Neuronal stem cell (in vitro differentiated cells): ENCODE data around the gene CMSS1.

Source experiments
- DNase-seq: peaks from one replicate; pipeline ENCODE4 v3.0.0-alpha.2; 2013; ENCODE audit warnings: low spot score
- H2AFZ ChIP-seq: one replicate; pipeline ENCODE4 v1.6.1; 2013; ENCODE audit warnings: mild to moderate bottlenecking, low read length, inconsistent platforms
- H2AK5ac ChIP-seq: 2 replicates; pipeline ENCODE4 v1.6.1; 2013; ENCODE audit warnings: low read depth, mild to moderate bottlenecking, inconsistent platforms, low read length, moderate library complexity, mixed read lengths
- H2BK120ac ChIP-seq: 2 replicates; pipeline ENCODE4 v1.6.1; 2013; ENCODE audit warnings: low read depth, mild to moderate bottlenecking, inconsistent platforms, low read length, moderate library complexity, mixed read lengths
- H2BK12ac ChIP-seq: one replicate; pipeline ENCODE4 v1.6.1; 2013; ENCODE audit warnings: low read length, inconsistent platforms
- H2BK15ac ChIP-seq: 2 replicates; pipeline ENCODE4 v1.6.1; 2013; ENCODE audit warnings: mild to moderate bottlenecking, low read length, inconsistent platforms, mixed read lengths
- H2BK5ac ChIP-seq: one replicate; pipeline ENCODE4 v1.6.1; 2013; ENCODE audit warnings: inconsistent platforms, mild to moderate bottlenecking, low read length, moderate library complexity
- H3K14ac ChIP-seq: one replicate; pipeline ENCODE4 v1.6.1; 2013; ENCODE audit warnings: low read length, inconsistent platforms
- H3K18ac ChIP-seq: 2 replicates; pipeline ENCODE4 v1.6.1; 2013; ENCODE audit warnings: low read length, inconsistent platforms
- H3K23ac ChIP-seq: 2 replicates; pipeline ENCODE4 v1.6.1; 2013; ENCODE audit warnings: low read depth, mild to moderate bottlenecking, mixed read lengths, low read length, inconsistent platforms; ENCODE audit not compliant: poor library complexity
- H3K27ac ChIP-seq: replicated peaks from 3 replicates; pipeline ENCODE4 v1.5.1; 2013; ENCODE audit warnings: low read length, inconsistent platforms
- H3K27me3 ChIP-seq, 3 experiments: 2 replicates each; pipeline ENCODE4 v1.6.1; 2013; ENCODE audit warnings: low read length in 3 of 3, mild to moderate bottlenecking in 2 of 3, inconsistent platforms in 1 of 3, low read depth in 1 of 3, mixed read lengths in 1 of 3, moderate library complexity in 1 of 3; ENCODE audit not compliant: control insufficient read depth in 3 of 3, insufficient read depth in 3 of 3
- H3K36me3 ChIP-seq, 2 donors: replicated peaks in 1 of 2; 2 replicates each; pipeline ENCODE4 v1.6.1; 2013; ENCODE audit warnings: low read length in 2 of 2; ENCODE audit not compliant: control insufficient read depth in 2 of 2, insufficient read depth in 2 of 2
- H3K4ac ChIP-seq: 2 replicates; pipeline ENCODE4 v1.6.1; 2013; ENCODE audit warnings: inconsistent platforms, mild to moderate bottlenecking, low read length, moderate library complexity
- H3K4me1 ChIP-seq, 2 donors: 1 replicate in 1 of 2; 2 replicates in 1 of 2; pipeline ENCODE4 v1.6.1; 2013; ENCODE audit warnings: low read length in 2 of 2, low read depth in 1 of 2; ENCODE audit not compliant: control insufficient read depth in 2 of 2, insufficient read depth in 1 of 2
- H3K4me2 ChIP-seq: one replicate; pipeline ENCODE4 v1.6.1; 2013; ENCODE audit warnings: mild to moderate bottlenecking, low read length, inconsistent platforms; ENCODE audit not compliant: insufficient read depth, poor library complexity, severe bottlenecking
- H3K4me3 ChIP-seq, 2 donors: 2 replicates each; pipeline ENCODE4 v1.5.1; 2013; ENCODE audit warnings: low read length in 2 of 2, mild to moderate bottlenecking in 2 of 2, inconsistent platforms in 1 of 2, moderate library complexity in 1 of 2
- H3K79me1 ChIP-seq: one replicate; pipeline ENCODE4 v1.6.1; 2013; ENCODE audit warnings: low read depth, mild to moderate bottlenecking, inconsistent platforms, low read length, moderate library complexity
- H3K9ac ChIP-seq: one replicate; pipeline ENCODE4 v1.6.1; 2013; ENCODE audit warnings: mild to moderate bottlenecking, low read depth, low read length, inconsistent platforms; ENCODE audit not compliant: poor library complexity
- H3K9me3 ChIP-seq, 2 donors: replicated peaks in 1 of 2; 2 replicates each; pipeline versions ENCODE3 to v1.6.1; 2013; ENCODE audit warnings: low read length in 2 of 2, mild to moderate bottlenecking in 2 of 2, inconsistent platforms in 1 of 2, low read depth in 1 of 2, mixed read lengths in 1 of 2, moderate library complexity in 1 of 2; ENCODE audit not compliant: control insufficient read depth in 2 of 2, insufficient read depth in 1 of 2
- H4K8ac ChIP-seq: one replicate; pipeline ENCODE4 v1.6.1; 2013; ENCODE audit warnings: low read depth, mild to moderate bottlenecking, inconsistent platforms, low read length, moderate library complexity
- H4K91ac ChIP-seq: one replicate; pipeline ENCODE4 v1.6.1; 2013; ENCODE audit warnings: low read length, low read depth, mild to moderate bottlenecking, inconsistent platforms; ENCODE audit not compliant: poor library complexity
- WGBS, 2 donors: extraction: QIAGEN DNeasy Blood & Tissue Kit; methylation state at CpG; one replicate each; pipeline ENCODE4 v1.1.7; 2013; ENCODE audit warnings: missing lambda C conversion rate in 2 of 2, mixed read lengths in 1 of 2; ENCODE audit not compliant: insufficient read length in 2 of 2, insufficient replicate concordance in 1 of 2; ENCODE audit errors: extremely low coverage in 2 of 2; 5-methylcytosine and 5-hydroxymethylcytosine counted together

Gene CMSS1

GRCh38 chr3:99967796-99968195, 150.1 kb downstream of the CMSS1 start:
- H2BK5ac ChIP-seq, result no peak overlapping the region
- no peak overlapping the region for H2BK15ac ChIP-seq
- peaks cover 1 to 20% of the 10 kb centered on the region in 2 donors for H3K4me1 ChIP-seq
- H3K27me3 ChIP-seq, result no peaks in the 10 kb centered on the region
- no peak overlapping the region for H4K91ac ChIP-seq
- H3K79me1 ChIP-seq, result no peaks in the 10 kb centered on the region
- no peak overlapping the region for H3K4me3 ChIP-seq
- no peak for DNase-seq
- no peak overlapping the region for H2BK120ac ChIP-seq
- H3K14ac ChIP-seq, result no peak overlapping the region
- no peaks in the 10 kb centered on the region for H3K9me3 ChIP-seq
- H3K18ac ChIP-seq, result no peak overlapping the region
- no peak overlapping the region for H3K27ac ChIP-seq
- no CpG with 5 or more reads among the region's 2 CpGs for WGBS, 2 donors
- H3K4me2 ChIP-seq, result no peak overlapping the region
- no peak overlapping the region for H4K8ac ChIP-seq
- no peak overlapping the region for H3K4ac ChIP-seq
- H2AFZ ChIP-seq, result no peak overlapping the region
- H3K23ac ChIP-seq, result no peak overlapping the region
- H3K9ac ChIP-seq, result no peak overlapping the region
- no peaks in the 10 kb centered on the region for H3K36me3 ChIP-seq
- no peak overlapping the region for H2AK5ac ChIP-seq
- H2BK12ac ChIP-seq, result no peak overlapping the region

- Histone ChIP-seq H2AK5ac (no peak overlapping the region), H2AFZ (no peak overlapping the region), H4K8ac (no peak overlapping the region), H3K23ac (no peak overlapping the region), H3K4me2 (no peak overlapping the region), H3K36me3 (no peaks in the 10 kb centered on the region), H3K27ac (no peak overlapping the region), H3K79me1 (no peaks in the 10 kb centered on the region), H3K9ac (no peak overlapping the region), H3K18ac (no peak overlapping the region), H4K91ac (no peak overlapping the region), H3K14ac (no peak overlapping the region), H3K4me1 (peaks cover 1 to 20% of the 10 kb centered on the region in 2 donors), H3K4me3 (no peak overlapping the region), H2BK5ac (no peak overlapping the region), H3K4ac (no peak overlapping the region), H2BK12ac (no peak overlapping the region), H2BK120ac (no peak overlapping the region), H2BK15ac (no peak overlapping the region), H3K9me3 (no peaks in the 10 kb centered on the region), H3K27me3 (no peaks in the 10 kb centered on the region)
- DNase-seq, result no peak
- WGBS, 2 donors, result no CpG with 5 or more reads among the region's 3 CpGs
Measured at GRCh38 chr3:99969136-99969535, 151.5 kb downstream of the CMSS1 start.

- H2AK5ac ChIP-seq, result no peak overlapping the region
Measured at GRCh38 chr3:99970198-99970597, 152.5 kb downstream of the CMSS1 start.

DNA sequence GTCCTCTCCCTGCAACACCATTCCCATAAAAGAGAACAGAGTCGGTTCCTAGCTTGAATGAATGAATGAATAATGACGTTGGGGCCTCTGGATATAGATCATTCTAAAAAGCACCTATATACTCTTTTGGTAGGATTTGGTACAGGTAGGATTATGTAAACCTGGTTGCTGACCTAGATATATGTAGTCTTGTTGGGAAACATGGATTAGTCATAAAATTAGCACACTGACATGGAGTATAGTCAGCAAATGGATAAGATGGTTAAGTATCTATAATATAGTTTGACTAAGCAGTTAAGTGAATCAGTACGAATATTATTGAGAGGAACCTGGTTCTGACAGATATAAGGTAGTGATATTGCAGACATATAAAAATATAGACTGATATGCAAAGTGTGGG, 154.1 kb downstream of the CMSS1 start:
- H2BK120ac ChIP-seq, result no peak overlapping the region
- no peak overlapping the region for H3K4ac ChIP-seq
- H3K9me3 ChIP-seq, result no peaks in the 10 kb centered on the region
- H4K8ac ChIP-seq, result no peak overlapping the region
- H2AK5ac ChIP-seq, result no peak overlapping the region
- H2BK5ac ChIP-seq, result no peak overlapping the region
- no peak overlapping the region for H3K9ac ChIP-seq
- no peak overlapping the region for H3K23ac ChIP-seq
- H3K27ac ChIP-seq, result no peak overlapping the region
- no peaks in the 10 kb centered on the region for H3K79me1 ChIP-seq
- WGBS, 2 donors, result no CpG with 5 or more reads among the region's 3 CpGs
- no peak overlapping the region for H2BK15ac ChIP-seq
- no peak overlapping the region for H4K91ac ChIP-seq
- no peak overlapping the region for H3K4me2 ChIP-seq
- H3K14ac ChIP-seq, result no peak overlapping the region
- no peak for DNase-seq
- H3K27me3 ChIP-seq, result no peaks in the 10 kb centered on the region
- H2BK12ac ChIP-seq, result no peak overlapping the region
- H3K4me1 ChIP-seq, result peaks cover 1 to 20% of the 10 kb centered on the region in 2 donors
- H3K4me3 ChIP-seq, result no peak overlapping the region
- H3K36me3 ChIP-seq, result no peaks in the 10 kb centered on the region
- H2AFZ ChIP-seq, result no peak overlapping the region
- H3K18ac ChIP-seq, result no peak overlapping the region

More at GRCh38 chr3:99970198-99970597, 152.5 kb downstream of the CMSS1 start:
- Histone ChIP-seq H3K79me1 (no peaks in the 10 kb centered on the region), H4K91ac (no peak overlapping the region), H3K23ac (no peak overlapping the region), H3K27me3 (no peaks in the 10 kb centered on the region), H2BK15ac (no peak overlapping the region), H3K18ac (no peak overlapping the region), H3K27ac (no peak overlapping the region), H2AFZ (no peak overlapping the region), H3K4me1 (peaks cover 1 to 20% of the 10 kb centered on the region in 2 donors), H2BK5ac (no peak overlapping the region), H3K4ac (no peak overlapping the region), H4K8ac (no peak overlapping the region), H3K9me3 (no peaks in the 10 kb centered on the region), H3K9ac (no peak overlapping the region), H3K4me3 (no peak overlapping the region), H3K36me3 (no peaks in the 10 kb centered on the region), H2BK120ac (no peak overlapping the region), H2BK12ac (no peak overlapping the region), H3K14ac (no peak overlapping the region), H3K4me2 (no peak overlapping the region)
- no peak for DNase-seq
- no CpG with 5 or more reads among the region's 1 CpG for WGBS, 2 donors
